HUDEP-2 (cell line): ENCODE measurements around the gene PARD6B.
"Not testable (repeated sequence)": the region's sequence is repeated elsewhere in the genome, so short reads cannot be mapped to it uniquely, and the experiment has no call there.

Experiments
- DNase-seq, 76 experiments: peaks; one replicate each; lab custom pipeline; 2025; ENCODE audit not compliant: unreplicated experiment in 76 of 76; lab: John Stamatoyannopoulos, UW

The PARD6B gene

GRCh38 chr20:50737352-50737751 is 6.0 kb downstream of the PARD6B start:
- DNase-seq, result no peak

GRCh38 chr20:50743087-50743486 is 11.7 kb downstream of the PARD6B start:
- DNase-seq, result no peak

GRCh38 chr20:50744143-50744792 is 12.9 kb downstream of the PARD6B start:
- peak in 3 of 76 experiments; percentile 8 to 25 (median 17) for DNase-seq

GRCh38 chr20:50745634-50746137 is 14.3 kb downstream of the PARD6B start:
- DNase-seq, result no peak

- no peak for DNase-seq
These were observed 15.0 kb downstream of the PARD6B start for GRCh38 chr20:50746138-50746940.

GRCh38 chr20:50747275-50747674 is 15.9 kb downstream of the PARD6B start:
- no peak for DNase-seq

- no peak for DNase-seq
These were observed 18.8 kb downstream of the PARD6B start for GRCh38 chr20:50750145-50750671.

GRCh38 chr20:50753152-50753551 is 21.8 kb downstream of the PARD6B start:
- DNase-seq, result no peak

- no peak for DNase-seq
These were observed 23.0 kb downstream of the PARD6B start for GRCh38 chr20:50754420-50754819.

GRCh38 chr20:50756447-50756846 is 25.1 kb downstream of the PARD6B start:
- DNase-seq, result no peak

- DNase-seq, result no peak
These were observed 27.1 kb downstream of the PARD6B start for GRCh38 chr20:50758469-50758868.

- no peak for DNase-seq
These were observed 27.6 kb downstream of the PARD6B start for GRCh38 chr20:50758992-50759391.

GRCh38 chr20:50759678-50760077 is 28.3 kb downstream of the PARD6B start:
- no peak for DNase-seq

- DNase-seq, result no peak
These were observed 30.7 kb downstream of the PARD6B start for GRCh38 chr20:50762045-50762422.

- DNase-seq, result no peak
These were observed 31.2 kb downstream of the PARD6B start for GRCh38 chr20:50762435-50763220.

GRCh38 chr20:50763550-50764458 is 32.4 kb downstream of the PARD6B start:
- DNase-seq, result not testable (repeated sequence)

- not testable (repeated sequence) for DNase-seq
These were observed 33.9 kb downstream of the PARD6B start for GRCh38 chr20:50765251-50765650.

- DNase-seq, result no peak
These were observed 34.3 kb downstream of the PARD6B start for GRCh38 chr20:50765674-50766073.

- DNase-seq, result not testable (repeated sequence)
These were observed 35.8 kb downstream of the PARD6B start for GRCh38 chr20:50766955-50767809.
